HK-2 (cell line): ENCODE measurements around the gene TEDC1.

Experiments used
- DNase-seq: peaks from one replicate; pipeline ENCODE4 v3.0.0-alpha.2; 2018; ENCODE audit not compliant: unreplicated experiment

Gene TEDC1

DNA sequence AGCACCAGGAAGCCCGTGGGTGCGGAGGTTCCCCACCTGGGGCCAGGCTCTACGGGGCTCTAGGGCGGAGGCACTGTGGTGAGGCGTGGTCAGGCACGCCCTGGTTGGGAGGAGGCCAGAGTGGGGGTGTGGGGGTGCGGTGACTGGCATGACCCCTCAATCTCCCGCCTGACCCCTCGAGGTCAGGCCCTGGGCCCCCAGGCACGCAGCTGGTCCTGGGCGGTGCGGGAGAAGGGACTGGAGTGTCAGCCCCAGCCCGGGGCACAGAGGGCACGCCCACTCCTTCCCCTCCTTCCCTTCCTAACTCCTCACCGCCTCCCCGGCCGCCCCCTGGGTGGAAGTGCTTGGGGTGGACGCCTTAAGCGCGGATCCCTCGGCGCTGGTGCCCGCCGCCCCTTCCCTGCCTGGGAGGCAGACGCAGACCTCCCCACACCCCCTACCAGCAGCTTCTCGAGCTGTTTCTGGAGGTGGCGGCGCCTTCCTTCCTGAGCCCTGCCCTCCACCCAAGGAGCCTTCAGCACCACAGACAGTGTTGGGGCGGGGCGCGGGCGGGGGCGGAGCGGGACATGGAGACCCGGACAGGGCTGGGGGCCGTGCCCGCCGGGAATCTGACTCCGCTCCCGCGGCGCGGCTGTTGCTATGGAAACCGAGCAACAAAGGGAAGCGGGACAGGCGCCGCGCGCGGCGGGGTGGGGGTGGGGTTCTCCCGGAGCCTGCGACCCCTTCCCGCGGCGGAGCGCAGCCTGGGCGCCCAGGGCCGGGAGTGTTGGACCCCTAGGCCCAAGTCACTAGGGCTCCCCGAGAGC is 17.2 kb upstream of the TEDC1 start:
- DNase-seq: peak; percentile 96

DNA sequence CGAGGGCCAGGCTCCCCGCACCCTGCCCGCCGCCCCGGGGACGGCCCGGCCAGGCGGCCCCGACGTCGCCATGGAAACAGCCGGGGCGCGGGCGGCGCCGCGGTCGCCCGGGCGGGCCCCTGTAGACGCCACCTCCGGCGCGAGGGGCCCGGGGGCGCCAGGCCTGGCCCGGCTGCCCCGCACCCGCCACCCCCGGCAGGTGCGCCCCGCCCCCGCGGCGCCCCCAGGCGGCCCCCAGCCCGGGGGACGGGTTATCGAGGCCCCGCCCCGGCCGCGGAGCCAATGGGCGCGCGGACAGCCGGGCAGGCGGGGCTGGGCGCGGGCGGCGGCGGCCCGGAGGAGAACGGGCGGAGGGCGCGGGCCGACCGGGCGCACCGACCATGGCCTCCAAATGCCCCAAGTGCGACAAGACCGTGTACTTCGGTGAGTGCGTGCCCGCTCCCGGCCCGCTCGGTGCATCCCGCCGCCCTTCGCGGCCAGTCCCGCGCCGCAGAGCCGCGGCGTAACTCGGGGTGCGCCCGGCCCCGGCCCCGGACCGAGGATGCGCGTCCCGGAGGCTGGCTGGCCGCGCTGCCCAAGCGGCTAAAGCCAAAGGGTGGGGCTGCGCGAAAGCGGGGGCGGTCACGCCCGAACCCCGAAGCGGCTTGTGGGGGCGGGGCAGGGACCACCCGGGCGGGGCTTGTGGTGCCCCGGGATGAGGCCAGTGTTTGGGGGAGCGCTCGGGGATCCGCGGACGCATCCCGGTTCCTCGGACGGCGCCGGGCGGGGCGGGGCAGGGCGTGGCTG is 16.4 kb upstream of the TEDC1 start, which contains the start of gene CRIP2:
TSS of gene CRIP2 (plus strand) at position 339 of the 786 bp plus-strand sequence. CDS start at position 381, 42 bp downstream.
- DNase-seq: peak; percentile 48

DNA sequence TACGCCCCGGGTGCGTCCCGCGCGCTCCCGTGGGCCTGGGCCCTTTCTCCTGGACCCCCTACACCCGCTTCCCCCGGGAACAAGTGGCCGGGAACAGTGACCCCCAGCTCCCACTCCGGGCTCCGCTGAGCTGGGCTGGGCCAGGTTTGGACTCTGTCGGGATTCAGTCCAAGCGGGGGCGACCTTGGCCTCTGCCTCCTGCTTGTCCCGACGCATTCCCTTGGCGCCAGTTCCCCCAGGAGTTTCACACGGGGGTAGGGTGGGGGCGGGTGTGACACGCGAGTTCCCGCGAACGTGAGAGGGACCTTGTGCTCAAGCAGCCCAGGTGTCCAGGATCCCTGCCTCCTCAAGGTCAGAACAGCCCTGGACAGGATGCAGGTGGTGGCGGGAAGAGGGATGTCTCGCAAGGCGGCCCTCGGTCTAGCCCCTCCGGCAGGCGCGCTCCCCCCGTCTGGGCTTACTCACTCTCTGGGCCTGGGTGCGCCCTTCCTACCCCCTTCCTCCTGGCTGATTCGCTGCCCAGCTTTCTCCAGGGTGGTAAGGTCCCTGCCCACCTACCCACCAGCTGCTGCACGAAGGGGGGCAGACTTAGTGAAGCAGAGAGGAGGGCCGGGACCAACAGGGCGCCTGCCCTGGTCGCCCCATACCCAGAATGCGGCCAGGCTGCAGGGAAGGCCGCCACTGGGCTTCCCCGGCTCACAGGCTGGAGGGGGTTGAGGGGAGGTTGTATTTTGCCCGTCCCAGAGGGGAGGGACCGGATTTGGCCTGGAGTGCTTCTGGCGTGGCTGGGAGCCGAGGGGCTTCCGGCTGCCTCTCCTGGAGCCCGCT is 15.6 kb upstream of the TEDC1 start:
- DNase-seq: peak; percentile 77

DNA sequence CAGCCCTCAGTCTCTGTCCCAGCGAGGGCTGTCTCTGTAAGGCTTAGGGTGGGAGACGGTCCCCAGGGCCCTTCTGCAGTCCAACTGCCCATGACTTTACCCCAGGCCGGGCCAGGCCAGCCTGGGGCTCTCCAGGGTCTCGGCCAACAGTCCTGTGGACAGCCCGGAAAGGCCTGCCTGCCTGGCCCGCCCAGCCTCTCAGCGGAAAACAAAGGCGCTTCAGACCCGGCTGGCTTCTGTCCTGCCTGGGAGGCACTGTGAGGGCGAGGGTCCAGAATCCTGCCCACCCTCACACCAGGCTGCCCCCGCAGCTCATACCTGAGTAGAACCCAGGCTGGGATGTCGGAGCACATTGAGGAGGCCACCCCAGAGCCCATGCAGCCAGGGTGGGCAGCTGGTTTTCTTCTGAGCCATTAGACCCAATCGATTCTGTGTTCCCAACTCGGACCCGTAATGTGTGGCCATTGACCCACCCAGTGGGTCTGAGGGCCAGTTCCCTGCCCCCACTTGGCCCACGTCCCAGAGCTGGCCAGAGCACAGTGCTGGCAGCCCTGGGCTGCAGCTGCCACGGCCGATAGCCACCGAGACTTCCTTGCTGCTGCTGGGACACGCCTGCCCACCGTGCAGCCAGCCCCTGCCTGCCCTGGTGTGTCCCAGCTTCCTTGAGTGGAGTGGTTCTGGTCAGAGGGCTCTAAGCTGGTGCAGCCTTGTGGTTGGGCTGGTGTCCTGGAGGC is 14.8 kb upstream of the TEDC1 start:
- DNase-seq: peak; percentile 75

GRCh38 chr14:105476831-105477659 is 14.0 kb upstream of the TEDC1 start:
- DNase-seq: no peak

GRCh38 chr14:105477660-105478397 is 13.2 kb upstream of the TEDC1 start:
- DNase-seq: no peak

DNA sequence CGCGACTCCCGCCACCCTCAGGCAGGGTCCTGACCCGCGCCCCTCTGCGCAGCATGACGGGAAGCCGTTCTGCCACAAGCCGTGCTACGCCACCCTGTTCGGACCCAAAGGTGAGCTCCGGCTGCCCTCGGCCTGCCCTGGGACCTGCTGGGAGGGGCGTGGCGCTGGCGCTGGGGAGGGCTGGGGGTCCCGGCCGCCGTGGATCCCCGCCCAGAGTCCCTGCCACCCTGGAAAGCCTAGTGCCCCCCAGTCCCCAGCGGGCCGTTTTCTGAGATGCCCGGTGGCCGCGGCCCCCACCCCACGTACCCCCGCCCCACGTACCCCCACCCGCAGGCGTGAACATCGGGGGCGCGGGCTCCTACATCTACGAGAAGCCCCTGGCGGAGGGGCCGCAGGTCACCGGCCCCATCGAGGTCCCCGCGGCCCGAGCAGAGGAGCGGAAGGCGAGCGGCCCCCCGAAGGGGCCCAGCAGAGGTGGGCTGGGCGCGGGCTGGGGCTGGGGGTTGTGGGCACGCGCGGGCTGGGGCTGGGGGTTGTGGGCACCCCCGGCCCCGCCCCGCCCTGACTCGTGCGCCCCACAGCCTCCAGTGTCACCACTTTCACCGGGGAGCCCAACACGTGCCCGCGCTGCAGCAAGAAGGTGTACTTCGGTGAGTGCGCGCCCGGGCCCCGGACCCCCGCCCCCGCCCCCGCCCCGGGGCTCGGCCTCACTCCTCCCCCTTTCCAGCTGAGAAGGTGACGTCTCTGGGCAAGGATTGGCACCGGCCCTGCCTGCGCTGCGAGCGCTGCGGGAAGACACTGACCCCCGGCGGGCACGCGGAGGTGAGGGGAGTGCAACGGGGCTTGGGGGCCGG is 12.4 kb upstream of the TEDC1 start:
- no peak for DNase-seq

DNA sequence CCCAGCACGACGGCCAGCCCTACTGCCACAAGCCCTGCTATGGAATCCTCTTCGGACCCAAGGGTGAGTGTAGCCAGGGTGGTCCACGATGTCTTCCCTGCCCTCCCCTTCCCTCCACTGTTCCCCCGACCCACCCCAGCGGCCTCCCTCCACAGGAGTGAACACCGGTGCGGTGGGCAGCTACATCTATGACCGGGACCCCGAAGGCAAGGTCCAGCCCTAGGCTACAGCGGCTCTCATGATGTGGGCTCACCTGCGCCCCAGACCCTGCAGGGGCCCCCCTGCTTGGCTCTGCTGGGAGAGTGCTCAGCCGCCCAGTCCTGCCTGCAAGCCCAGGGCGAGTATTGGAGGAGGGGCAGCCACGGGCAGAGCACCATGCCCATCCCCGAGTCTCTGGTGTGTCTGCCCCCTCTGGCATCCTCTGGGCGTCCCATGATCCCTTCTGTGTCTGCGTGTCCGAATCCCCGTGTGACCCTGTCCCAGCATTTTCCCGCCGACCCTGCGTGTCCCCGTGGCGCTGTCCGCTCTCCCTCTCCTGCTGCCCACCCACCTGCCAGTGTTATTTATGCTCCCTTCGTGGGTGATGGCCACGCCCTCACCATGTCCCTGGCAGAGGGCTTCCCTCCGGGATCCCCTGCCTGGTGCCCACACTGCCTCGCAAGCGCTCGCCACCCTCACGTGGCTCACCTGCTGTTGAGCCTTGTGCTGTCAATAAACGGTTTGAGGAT is 11.5 kb upstream of the TEDC1 start:
- no peak for DNase-seq

DNA sequence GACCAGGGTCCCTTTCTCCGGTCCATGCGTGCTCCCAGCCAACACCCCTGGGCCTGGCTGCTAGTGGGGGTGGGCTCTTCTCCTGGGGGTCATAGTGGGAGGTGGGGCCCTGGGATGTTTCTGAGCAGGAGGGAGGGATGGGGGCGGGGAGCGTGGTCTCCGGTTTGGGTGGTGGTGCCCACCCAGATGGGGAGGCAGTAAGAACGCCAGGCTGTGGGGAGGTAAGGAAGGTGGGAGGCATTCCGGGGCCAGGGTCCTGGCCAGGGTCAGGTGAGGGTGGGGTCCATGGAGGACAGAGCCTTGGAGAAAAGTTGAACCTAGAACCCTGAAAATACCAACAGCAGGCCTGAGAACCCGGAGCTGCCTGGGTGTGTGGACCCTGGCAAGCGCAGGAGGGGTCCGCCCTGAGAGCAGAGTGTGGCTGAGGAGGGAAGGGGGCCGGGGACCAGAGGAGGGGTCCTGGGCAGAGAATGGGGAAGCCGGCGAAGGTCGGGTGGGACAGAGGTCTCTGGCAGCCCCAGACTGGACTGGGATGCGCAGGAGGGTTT is 10.8 kb upstream of the TEDC1 start:
- no peak for DNase-seq

- peak; percentile 95 for DNase-seq
Measured at GRCh38 chr14:105480807-105481801, 9.9 kb upstream of the TEDC1 start.

DNA sequence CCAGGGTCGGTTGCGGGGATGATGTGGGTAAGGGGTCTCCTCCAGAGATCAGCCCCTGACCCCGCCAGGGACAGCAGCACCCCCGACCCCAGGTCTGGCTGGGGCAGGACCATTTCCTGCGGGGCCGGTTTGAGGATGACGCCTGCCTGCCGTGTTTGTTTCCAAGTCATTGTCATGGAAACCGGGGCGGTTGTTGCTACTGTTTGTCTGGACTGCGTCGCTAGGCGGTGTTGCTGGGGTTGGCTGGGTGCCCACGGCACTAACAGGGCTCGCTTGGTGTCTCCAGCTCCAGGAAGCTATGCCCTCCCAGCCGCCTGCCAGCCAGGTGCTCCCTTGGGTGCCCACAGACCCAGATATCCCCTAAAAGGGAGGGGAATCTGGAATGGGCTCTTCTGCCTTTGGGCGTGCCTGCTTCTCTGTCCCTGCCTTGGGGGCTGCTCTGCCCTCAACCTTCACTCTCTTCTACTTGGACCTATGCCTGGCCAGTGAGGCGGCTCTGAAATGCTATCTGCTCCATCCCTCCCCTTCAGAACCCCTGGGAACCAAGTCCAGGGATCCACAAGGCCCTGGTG is 9.1 kb upstream of the TEDC1 start:
- peak; percentile 94 for DNase-seq

DNA sequence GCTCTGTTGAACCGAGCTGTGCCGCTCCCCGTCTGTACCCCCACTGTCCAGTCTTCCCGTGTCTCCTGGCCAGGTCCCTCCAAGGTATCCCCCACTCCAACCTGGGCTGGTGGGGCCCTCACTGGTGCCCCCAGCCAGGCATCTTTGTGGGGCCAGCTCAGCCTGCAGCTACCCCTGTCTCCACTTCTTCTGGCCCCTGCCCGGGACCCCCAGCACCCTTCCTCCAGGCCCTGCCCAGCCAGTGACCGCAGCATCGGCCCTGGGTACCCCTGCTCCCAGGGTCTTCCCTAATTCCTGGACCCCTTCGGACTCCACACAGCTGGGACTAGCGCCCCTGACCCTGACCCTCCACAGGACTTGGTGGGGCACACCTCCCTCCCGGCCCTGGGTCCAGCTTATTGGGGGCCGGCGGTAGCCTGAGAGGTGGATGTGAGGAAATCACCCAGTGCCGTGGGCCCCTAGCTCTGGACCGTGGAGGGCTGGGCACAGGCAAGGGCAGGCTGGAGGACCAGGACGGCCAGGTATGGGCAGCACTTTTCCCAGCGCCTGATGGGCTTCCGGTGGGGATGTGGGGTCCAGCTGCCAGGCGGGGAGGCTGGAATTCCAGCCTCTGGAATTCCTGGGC is 8.4 kb upstream of the TEDC1 start:
- no peak for DNase-seq

GRCh38 chr14:105483300-105484068 is 7.6 kb upstream of the TEDC1 start:
- no peak for DNase-seq

- no peak for DNase-seq
Measured at GRCh38 chr14:105484069-105484996, 6.7 kb upstream of the TEDC1 start.
